ENCODE results near the gene SEC23A. TPM values are rescaled to one million over a fixed set of nuclear protein-coding genes. Genes with fewer than 3 reads are reported as not detected.
"Not testable (repeated sequence)": the region's sequence is repeated elsewhere in the genome, so short reads cannot be mapped to it uniquely, and the experiment has no call there.

The SEC23A gene
- total RNA-seq, 2 experiments from 2014 or later: 68.4 to 82.1 TPM

DNA sequence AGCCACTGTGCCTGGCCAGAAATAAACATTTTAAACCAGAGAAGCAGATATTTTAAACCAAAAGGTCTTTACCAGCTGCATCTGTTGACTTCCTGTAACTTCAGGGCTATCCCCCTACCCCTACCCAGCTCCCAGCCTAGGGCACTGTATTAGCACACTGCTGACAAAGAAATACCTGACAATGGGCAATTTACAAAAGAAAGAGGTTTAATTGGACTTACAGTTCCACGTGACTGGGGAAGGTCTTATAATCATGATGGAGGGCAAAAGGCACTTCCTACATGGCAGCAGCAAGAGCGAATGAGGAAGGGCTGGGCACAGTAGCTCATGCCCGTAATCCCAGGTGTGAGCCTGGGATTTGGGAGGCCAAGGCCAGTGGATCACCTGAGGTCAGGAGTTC lies 37.1 kb upstream of the SEC23A start:
- TF ChIP-seq, protein P1, sequence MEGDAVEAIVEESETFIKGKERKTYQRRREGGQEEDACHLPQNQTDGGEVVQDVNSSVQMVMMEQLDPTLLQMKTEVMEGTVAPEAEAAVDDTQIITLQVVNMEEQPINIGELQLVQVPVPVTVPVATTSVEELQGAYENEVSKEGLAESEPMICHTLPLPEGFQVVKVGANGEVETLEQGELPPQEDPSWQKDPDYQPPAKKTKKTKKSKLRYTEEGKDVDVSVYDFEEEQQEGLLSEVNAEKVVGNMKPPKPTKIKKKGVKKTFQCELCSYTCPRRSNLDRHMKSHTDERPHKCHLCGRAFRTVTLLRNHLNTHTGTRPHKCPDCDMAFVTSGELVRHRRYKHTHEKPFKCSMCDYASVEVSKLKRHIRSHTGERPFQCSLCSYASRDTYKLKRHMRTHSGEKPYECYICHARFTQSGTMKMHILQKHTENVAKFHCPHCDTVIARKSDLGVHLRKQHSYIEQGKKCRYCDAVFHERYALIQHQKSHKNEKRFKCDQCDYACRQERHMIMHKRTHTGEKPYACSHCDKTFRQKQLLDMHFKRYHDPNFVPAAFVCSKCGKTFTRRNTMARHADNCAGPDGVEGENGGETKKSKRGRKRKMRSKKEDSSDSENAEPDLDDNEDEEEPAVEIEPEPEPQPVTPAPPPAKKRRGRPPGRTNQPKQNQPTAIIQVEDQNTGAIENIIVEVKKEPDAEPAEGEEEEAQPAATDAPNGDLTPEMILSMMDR (IDR thresholded peaks at IDR 0.05): no peak
- H3K27ac Mint-ChIP-seq: peak overlapping the region; percentile 7
- POLR2A ChIA-PET: no interaction called here

DNA sequence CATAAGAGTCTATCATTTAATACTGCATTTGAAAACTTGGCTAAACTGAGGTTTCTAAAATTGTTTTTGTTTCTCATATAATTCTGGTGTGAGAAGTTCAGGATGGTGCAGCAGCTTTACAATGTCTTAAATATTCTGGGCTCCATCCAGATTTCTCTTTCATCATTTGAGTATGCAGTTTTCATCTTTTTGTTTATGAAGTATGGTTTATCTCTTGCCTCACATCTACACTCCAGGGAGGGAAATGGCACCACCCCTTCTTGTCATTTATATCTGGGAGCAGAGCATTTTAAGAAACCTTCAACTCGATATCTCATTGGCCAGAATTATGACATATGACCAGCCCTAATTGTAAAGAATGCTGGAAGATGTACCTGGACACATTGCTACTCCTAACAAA lies 35.4 kb upstream of the SEC23A start:
- H3K27me3 Mint-ChIP-seq: no peaks in the 10 kb centered on the region
- peaks cover 2% of the 10 kb centered on the region for H3K9me3 Mint-ChIP-seq
- intact Hi-C loops (cut with DNase I, micrococcal nuclease): no loop called here
- no peaks in the 10 kb centered on the region for H3K27me3 ChIP-seq (ENCODE audit: control insufficient read depth in 1 of 2, insufficient read depth in 2 of 2, low read length in 2 of 2)
- no peak overlapping the region for H3K27ac ChIP-seq (ENCODE audit: low read depth in 1 of 2, low read length in 2 of 2)
- H3K4me1 Mint-ChIP-seq (ENCODE audit: low read depth): no peaks in the 10 kb centered on the region
- DNase-seq (no peak), ATAC-seq (ENCODE audit: poor library complexity) (no peak)
- TF ChIP-seq, protein P1 (IDR thresholded peaks at IDR 0.05): no peak
- peaks cover 78% of the 10 kb centered on the region for H3K36me3 Mint-ChIP-seq (ENCODE audit: low read depth)
- ChIA-PET CTCF (no interaction called here), POLR2A (no interaction called here)
- H3K9me3 ChIP-seq (ENCODE audit: control insufficient read depth in 1 of 2, insufficient read depth in 1 of 2, low read length in 2 of 2): peaks cover 0 to 9% of the 10 kb centered on the region in 2 experiments
- peak overlapping the region; percentile 42 for H3K27ac Mint-ChIP-seq
- H3K4me1 ChIP-seq (ENCODE audit: insufficient read depth, low read length): no peaks in the 10 kb centered on the region
- H3K36me3 ChIP-seq (ENCODE audit: insufficient read depth, low read length): peaks cover 36% of the 10 kb centered on the region
- no peak overlapping the region for H3K4me3 Mint-ChIP-seq
- no peak overlapping the region for H3K4me3 ChIP-seq (ENCODE audit: low read length)

More for the DNA sequence above, 37.1 kb upstream of the SEC23A start:
- peaks cover 0 to 9% of the 10 kb centered on the region in 2 experiments for H3K9me3 ChIP-seq (ENCODE audit: control insufficient read depth in 1 of 2, insufficient read depth in 1 of 2, low read length in 2 of 2)
- Mint-ChIP-seq H3K4me3 (no peak overlapping the region), H3K36me3 (ENCODE audit: low read depth) (peaks cover 61% of the 10 kb centered on the region), H3K9me3 (peaks cover 2% of the 10 kb centered on the region), H3K4me1 (ENCODE audit: low read depth) (no peaks in the 10 kb centered on the region), H3K27me3 (no peaks in the 10 kb centered on the region)
- H3K36me3 ChIP-seq (ENCODE audit: insufficient read depth, low read length): peaks cover 25% of the 10 kb centered on the region
- DNase-seq (no peak), ATAC-seq (ENCODE audit: poor library complexity) (no peak)
- no peaks in the 10 kb centered on the region for H3K27me3 ChIP-seq (ENCODE audit: control insufficient read depth in 1 of 2, insufficient read depth in 2 of 2, low read length in 2 of 2)
- CTCF ChIA-PET: no interaction called here
- H3K4me3 ChIP-seq (ENCODE audit: low read length): no peak overlapping the region
- H3K27ac ChIP-seq (ENCODE audit: low read depth in 1 of 2, low read length in 2 of 2): peak overlapping the region in 1 of 2 donors; percentile 7
- H3K4me1 ChIP-seq (ENCODE audit: insufficient read depth, low read length): no peaks in the 10 kb centered on the region
- intact Hi-C loops (cut with DNase I, micrococcal nuclease): no loop called here

GRCh38 chr14:39137835-39138234 lies 34.8 kb upstream of the SEC23A start:
- H3K27ac ChIP-seq (ENCODE audit: low read depth in 1 of 2, low read length in 2 of 2); CTCF ChIA-PET; H3K4me1 ChIP-seq (ENCODE audit: insufficient read depth, low read length); H3K4me3 ChIP-seq (ENCODE audit: low read length); H3K9me3 ChIP-seq (ENCODE audit: control insufficient read depth in 1 of 2, insufficient read depth in 1 of 2, low read length in 2 of 2); H3K27me3 Mint-ChIP-seq; H3K4me1 Mint-ChIP-seq (ENCODE audit: low read depth); POLR2A ChIA-PET; intact Hi-C loops (cut with DNase I, micrococcal nuclease); H3K4me3 Mint-ChIP-seq; H3K9me3 Mint-ChIP-seq; H3K27ac Mint-ChIP-seq; H3K27me3 ChIP-seq (ENCODE audit: control insufficient read depth in 1 of 2, insufficient read depth in 2 of 2, low read length in 2 of 2); DNase-seq; ATAC-seq (ENCODE audit: poor library complexity): not testable (repeated sequence)
- peaks cover 77% of the 10 kb centered on the region for H3K36me3 Mint-ChIP-seq (ENCODE audit: low read depth)
- peaks cover 36% of the 10 kb centered on the region for H3K36me3 ChIP-seq (ENCODE audit: insufficient read depth, low read length)

All from CD4-positive, alpha-beta T cell (primary cell).